IPS DF 6.9 (cell line): ENCODE data around the gene CHDH.

Experiments used
- DNase-seq: peaks from one replicate; pipeline ENCODE4 v3.0.0-alpha.2; 2013; ENCODE audit warnings: low read depth, low spot score
- H3K27ac ChIP-seq: one replicate; pipeline ENCODE4 v1.5.1; 2013; ENCODE audit warnings: low read length, control low read depth
- H3K27me3 ChIP-seq: 2 replicates; pipeline ENCODE4 v1.6.1; 2013; ENCODE audit warnings: mild to moderate bottlenecking, low read length; ENCODE audit not compliant: control insufficient read depth, insufficient read depth
- H3K36me3 ChIP-seq: 2 replicates; pipeline ENCODE4 v1.6.1; 2013; ENCODE audit warnings: low read length; ENCODE audit not compliant: control insufficient read depth, insufficient read depth
- H3K4me1 ChIP-seq: 2 replicates; pipeline ENCODE4 v1.6.1; 2013; ENCODE audit warnings: low read length; ENCODE audit not compliant: control insufficient read depth, insufficient read depth
- H3K4me3 ChIP-seq: 2 replicates; pipeline ENCODE4 v1.5.1; 2013; ENCODE audit warnings: mild to moderate bottlenecking, low read length
- H3K9me3 ChIP-seq: 2 replicates; pipeline ENCODE4 v1.6.1; 2013; ENCODE audit warnings: low read length, inconsistent platforms; ENCODE audit not compliant: control insufficient read depth, insufficient read depth
- WGBS: extraction: QIAGEN DNeasy Blood & Tissue Kit; methylation state at CpG from one replicate; pipeline ENCODE4 v1.1.7; 2013; ENCODE audit warnings: mixed read lengths, missing lambda C conversion rate; ENCODE audit not compliant: insufficient read length, insufficient coverage; 5-methylcytosine and 5-hydroxymethylcytosine counted together

Gene CHDH

DNA sequence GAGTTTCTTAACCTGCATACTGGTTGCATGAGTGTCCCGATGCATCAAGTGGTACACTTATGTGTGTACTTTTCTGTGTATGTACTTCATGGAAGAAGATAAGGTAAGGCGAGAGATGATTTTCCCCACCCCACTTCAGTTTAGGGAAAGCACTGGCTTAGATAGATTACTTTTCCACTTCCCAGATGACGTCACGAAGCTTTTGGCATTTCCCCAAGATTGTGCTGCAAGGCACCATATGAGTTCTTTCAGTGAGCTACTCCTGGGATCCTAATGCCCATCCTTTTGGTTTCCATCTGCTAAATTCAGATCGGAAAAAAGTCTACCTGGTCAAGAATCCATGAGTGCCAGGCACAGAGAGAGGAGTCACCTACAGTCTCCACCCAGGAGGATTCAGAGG, 4.7 kb upstream of the CHDH start:
- H3K4me1 ChIP-seq: no peaks in the 10 kb centered on the region
- H3K27ac ChIP-seq: no peak overlapping the region
- peaks cover 7% of the 10 kb centered on the region; the same call in 1 of the 2 replicates for H3K27me3 ChIP-seq
- no peak for DNase-seq
- no peak overlapping the region for H3K4me3 ChIP-seq
- no peaks in the 10 kb centered on the region for H3K36me3 ChIP-seq
- H3K9me3 ChIP-seq: no peaks in the 10 kb centered on the region
- no CpG with 5 or more reads among the region's 5 CpGs for WGBS

DNA sequence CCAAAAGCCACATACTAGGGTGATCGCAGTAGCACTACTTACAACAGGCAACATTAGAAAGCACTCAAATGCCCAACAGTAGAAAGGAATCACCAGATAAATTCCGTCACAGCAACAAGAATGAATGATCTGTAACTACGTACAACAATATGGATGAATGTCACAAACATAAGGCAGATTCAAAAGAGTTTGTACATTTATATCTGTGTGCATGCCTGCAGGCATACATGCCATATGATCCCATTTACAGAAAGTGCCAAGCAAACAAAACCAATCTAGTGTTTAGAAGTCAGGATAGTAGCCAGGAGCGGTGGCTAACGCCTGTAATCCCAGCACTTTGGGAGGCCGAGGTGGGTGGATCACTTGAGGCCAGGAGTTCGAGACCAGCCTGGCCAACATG, 3.7 kb upstream of the CHDH start:
- H3K27me3 ChIP-seq: peaks cover 7% of the 10 kb centered on the region; the same call in 1 of the 2 replicates
- WGBS: no CpG with 5 or more reads among the region's 7 CpGs
- H3K4me3 ChIP-seq: no peak overlapping the region
- H3K4me1 ChIP-seq: no peaks in the 10 kb centered on the region; the same call in 1 of the 2 replicates
- H3K9me3 ChIP-seq: no peaks in the 10 kb centered on the region
- no peaks in the 10 kb centered on the region for H3K36me3 ChIP-seq
- DNase-seq: no peak
- no peak overlapping the region for H3K27ac ChIP-seq

DNA sequence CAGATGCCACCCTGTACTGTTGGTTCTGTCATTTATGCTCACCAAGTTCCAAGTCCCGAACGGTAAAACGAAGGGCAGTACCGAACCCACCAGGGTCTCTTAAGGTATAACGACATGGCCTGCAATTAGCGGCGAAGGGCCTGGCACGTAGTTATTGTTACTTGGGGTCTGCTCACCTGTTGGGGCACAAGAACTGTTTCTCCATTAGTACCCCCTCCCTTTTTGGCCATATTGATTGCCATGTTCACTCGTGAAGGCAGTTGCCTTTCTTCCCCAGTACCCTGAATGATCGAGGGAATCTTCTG, 584 bp upstream of the CHDH start:
- WGBS: no CpG with 5 or more reads among the region's 10 CpGs
- Histone ChIP-seq H3K4me3 (peak overlapping the region; percentile 67; the same call in 1 of the 2 replicates), H3K36me3 (no peaks in the 10 kb centered on the region), H3K4me1 (peaks cover 12% of the 10 kb centered on the region), H3K27me3 (peaks cover 7% of the 10 kb centered on the region; the same call in 1 of the 2 replicates), H3K9me3 (no peaks in the 10 kb centered on the region), H3K27ac (no peak overlapping the region)
- no peak for DNase-seq

DNA sequence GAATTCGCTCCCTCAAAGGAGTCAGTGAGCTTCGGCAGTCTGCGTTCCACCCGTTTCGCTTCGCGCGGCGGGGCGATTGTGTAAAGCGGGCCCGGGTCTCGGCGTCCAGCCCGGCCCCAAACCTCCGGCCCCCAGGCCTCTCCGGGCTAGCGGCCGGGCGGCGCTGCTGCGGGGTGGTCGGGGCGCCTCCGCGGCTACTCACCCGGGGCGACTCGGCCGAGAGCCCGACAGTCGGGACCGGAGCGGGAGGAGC, 412 bp downstream of the CHDH start:
- Histone ChIP-seq H3K36me3 (no peaks in the 10 kb centered on the region), H3K4me3 (peak overlapping the region; percentile 67), H3K27me3 (peaks cover 7% of the 10 kb centered on the region; the same call in 1 of the 2 replicates), H3K27ac (no peak overlapping the region), H3K4me1 (peaks cover 12% of the 10 kb centered on the region), H3K9me3 (no peaks in the 10 kb centered on the region)
- WGBS: no CpG with 5 or more reads among the region's 34 CpGs
- DNase-seq: no peak

- no peaks in the 10 kb centered on the region for H3K9me3 ChIP-seq
- DNase-seq: peak; percentile 43
- H3K27ac ChIP-seq: no peak overlapping the region
- H3K36me3 ChIP-seq: no peaks in the 10 kb centered on the region
- peak overlapping the region; percentile 67; the same call in 1 of the 2 replicates for H3K4me3 ChIP-seq
- peaks cover 12% of the 10 kb centered on the region for H3K4me1 ChIP-seq
- peaks cover 7% of the 10 kb centered on the region; the same call in 1 of the 2 replicates for H3K27me3 ChIP-seq
- no CpG with 5 or more reads among the region's 25 CpGs for WGBS
Observed at GRCh38 chr3:53845103-53845880, 927 bp downstream of the CHDH start.

DNA sequence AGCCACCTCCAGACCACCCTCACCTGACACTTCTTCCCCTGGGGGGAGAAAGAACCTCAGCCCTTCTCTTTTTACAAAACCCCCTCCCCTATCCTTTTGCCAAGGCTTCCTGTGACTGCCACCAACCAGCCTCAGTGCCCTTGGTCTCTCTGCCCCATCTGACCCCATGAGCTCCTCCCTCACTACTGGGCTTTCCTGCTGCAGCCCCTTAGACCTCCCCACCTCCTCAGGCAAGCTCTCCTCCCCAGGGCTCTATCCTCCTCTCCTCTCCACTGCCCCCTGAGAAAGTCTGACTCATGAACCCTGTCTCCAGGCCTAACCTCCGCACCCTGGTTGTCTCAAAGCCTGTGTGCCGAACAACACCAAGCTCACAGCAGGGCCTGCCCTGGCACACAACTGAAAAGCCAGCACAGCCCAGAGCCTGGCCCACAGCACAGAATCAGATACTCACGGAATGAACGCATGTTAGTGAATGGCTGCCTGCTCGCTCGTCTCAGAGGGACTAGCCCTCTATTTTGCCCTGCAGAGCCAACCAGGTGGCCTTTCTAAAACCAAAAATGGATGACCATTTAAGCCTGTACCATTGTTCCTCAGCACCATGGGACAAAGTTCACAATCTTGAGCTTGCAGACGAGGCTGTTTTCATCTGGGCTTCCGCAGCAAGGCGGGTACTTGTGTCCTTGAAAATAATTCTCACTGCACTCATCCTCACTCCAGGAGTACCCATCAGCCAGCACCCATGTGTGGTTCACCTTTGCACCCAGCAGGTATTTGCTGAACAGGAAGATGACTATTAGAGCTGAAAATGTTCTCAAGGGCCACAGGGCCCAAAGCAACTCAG, 1.7 kb downstream of the CHDH start:
- Histone ChIP-seq H3K4me3 (no peak overlapping the region), H3K9me3 (no peaks in the 10 kb centered on the region), H3K36me3 (no peaks in the 10 kb centered on the region), H3K27ac (no peak overlapping the region), H3K4me1 (peaks cover 12% of the 10 kb centered on the region), H3K27me3 (peaks cover 7% of the 10 kb centered on the region; the same call in 1 of the 2 replicates)
- no peak for DNase-seq
- no CpG with 5 or more reads among the region's 9 CpGs for WGBS

DNA sequence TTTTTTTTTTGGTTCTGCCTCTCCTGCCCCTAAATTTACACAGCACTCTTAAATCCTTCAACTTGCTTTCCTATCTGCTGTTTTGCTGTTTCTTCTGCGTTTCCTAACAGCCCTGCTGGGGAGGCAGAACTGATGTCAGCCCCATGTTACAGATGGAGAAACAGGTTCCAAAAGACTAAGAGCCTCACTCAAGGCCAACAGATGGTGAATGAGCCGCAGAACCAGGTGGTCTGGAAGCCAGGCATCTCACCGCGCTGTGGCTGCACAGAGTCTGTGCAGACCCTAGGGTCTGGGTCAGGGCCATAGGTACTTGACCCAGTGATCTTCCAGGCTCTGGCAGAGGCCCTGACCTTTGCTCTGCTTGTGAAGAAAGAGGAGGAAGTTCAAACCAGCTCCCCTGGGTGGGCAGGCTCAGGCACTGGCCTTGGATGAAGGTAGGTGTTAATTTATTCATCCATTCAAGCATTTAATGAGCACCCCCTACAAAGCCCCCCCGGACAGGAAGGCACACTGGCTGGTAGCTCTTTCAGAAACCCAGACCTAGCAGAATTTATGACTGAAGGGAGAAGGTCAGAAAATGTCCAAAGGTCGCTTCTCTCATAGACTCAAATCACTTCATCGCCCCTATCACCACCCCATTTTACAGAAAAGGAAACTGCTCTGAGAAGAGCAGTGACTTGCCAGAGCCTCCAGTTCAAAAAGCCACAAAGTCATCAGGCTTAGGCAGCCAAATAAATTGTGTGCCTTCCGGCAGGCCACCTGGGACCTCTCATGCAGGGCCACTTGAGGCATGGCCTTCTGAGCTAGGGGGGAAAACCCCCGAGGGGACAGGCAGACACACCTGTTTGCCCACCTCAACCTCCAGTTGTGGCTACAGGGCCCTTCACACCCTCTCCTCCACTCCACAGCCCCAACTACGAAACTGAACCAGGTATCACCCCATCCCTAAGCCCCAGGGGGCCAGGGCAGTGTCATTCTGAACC, 2.7 kb downstream of the CHDH start:
- no peak overlapping the region for H3K27ac ChIP-seq
- peaks cover 12% of the 10 kb centered on the region for H3K4me1 ChIP-seq
- H3K27me3 ChIP-seq: peaks cover 7% of the 10 kb centered on the region; the same call in 1 of the 2 replicates
- DNase-seq: no peak
- no peaks in the 10 kb centered on the region for H3K9me3 ChIP-seq
- no CpG with 5 or more reads among the region's 10 CpGs for WGBS
- no peak overlapping the region for H3K4me3 ChIP-seq
- H3K36me3 ChIP-seq: peaks cover 2% of the 10 kb centered on the region; the same call in 1 of the 2 replicates

DNA sequence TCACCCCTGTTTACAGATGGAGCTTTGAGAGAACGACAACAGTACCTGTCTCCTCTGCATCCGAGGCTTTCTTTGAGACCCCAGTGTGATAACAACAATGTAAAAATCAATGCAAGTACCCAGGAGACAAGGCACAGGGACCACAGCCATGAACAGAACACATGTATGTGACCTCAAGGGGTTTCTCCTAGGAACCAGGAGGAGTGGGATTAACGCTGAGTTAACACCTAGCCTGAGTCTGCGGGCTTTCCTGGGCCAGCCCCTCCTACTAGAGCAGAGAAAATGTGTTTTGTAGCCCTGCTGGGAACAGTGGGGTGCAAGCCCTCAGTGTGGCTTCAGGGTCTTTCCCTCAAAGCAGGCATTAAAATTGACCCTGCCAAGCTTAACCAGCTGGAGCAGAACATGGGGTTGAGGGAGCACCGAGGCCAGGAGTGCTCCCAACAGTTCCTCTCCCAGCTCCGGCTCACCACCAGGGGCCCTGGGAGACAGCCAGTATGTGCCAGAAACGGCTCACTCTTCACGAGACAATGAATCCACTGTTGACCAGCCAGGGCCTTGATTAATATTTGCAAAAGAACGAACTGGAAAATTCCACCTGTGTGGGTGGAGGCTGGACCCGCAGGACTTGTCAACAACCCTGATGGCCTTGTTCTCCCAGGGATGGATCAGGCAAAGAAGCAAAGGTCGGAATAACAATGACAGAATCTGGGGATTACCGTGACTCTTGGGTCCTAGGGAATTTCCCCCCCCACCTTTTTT, 3.6 kb downstream of the CHDH start:
- H3K4me1 ChIP-seq: peaks cover 12% of the 10 kb centered on the region
- H3K27me3 ChIP-seq: peaks cover 7% of the 10 kb centered on the region; the same call in 1 of the 2 replicates
- no peak for DNase-seq
- no peak overlapping the region for H3K27ac ChIP-seq
- H3K4me3 ChIP-seq: no peak overlapping the region
- peaks cover 7% of the 10 kb centered on the region; the same call in 1 of the 2 replicates for H3K36me3 ChIP-seq
- H3K9me3 ChIP-seq: no peaks in the 10 kb centered on the region
- WGBS: no CpG with 5 or more reads among the region's 12 CpGs

DNA sequence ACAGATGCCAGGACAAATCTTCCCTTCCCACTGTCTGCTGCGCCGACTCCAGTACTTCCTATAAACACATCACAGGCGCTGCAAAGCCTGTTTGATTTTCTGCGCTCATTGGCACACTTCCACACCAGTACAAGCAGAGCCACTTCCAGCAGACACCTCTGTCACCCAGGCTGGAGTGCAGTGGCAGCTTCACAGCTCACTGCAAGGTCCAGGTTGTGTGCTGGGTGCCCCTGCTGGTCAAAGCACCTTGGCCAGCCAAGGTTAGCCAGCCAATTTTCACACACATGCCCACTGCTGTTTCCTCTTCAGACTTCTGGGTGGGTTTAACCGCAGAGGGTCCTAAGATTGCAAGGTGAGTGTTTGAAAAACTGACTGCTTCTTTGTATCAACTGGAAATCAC, 4.9 kb downstream of the CHDH start:
- Histone ChIP-seq H3K27ac (no peak overlapping the region), H3K27me3 (no peaks in the 10 kb centered on the region), H3K36me3 (peaks cover 7% of the 10 kb centered on the region; the same call in 1 of the 2 replicates), H3K4me1 (peaks cover 12% of the 10 kb centered on the region), H3K9me3 (no peaks in the 10 kb centered on the region), H3K4me3 (no peak overlapping the region)
- DNase-seq: no peak
- no CpG with 5 or more reads among the region's 5 CpGs for WGBS
